GM10266 (cell line): ENCODE data around the gene PEMT.

Source experiments
- DNase-seq: peaks from one replicate; pipeline ENCODE4 v3.0.0; 2012; ENCODE audit errors: extremely low spot score
- CTCF ChIP-seq: IDR thresholded peaks from 2 replicates; pipeline ENCODE4 v1.5.1; 2012; ENCODE audit warnings: mild to moderate bottlenecking, low read depth; ENCODE audit not compliant: control insufficient read depth, insufficient read depth; ENCODE audit errors: missing control alignments

Gene PEMT

GRCh38 chr17:17542906-17543635 lies 48.4 kb downstream of the PEMT start:
- no peak for DNase-seq
- TF ChIP-seq CTCF: no peak

DNA sequence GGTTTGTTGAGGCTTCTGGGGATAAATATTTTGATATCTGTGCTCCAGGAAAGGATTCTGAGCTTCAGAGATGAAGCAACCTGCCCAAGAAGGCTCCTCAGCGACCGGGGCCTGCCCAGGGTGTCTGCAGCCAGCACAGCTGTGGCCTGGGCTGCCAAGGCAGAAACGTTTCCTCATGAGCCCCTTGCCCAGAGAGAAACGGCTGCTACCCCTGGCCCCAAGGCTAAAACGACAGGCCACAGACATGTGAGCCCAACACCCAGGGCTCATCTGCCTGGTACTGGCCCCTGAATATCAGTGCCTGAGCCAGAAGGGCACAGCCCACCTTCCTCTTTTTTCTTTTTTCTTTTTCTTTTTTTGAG lies 49.9 kb downstream of the PEMT start:
- TF ChIP-seq CTCF: no peak
- DNase-seq: no peak

DNA sequence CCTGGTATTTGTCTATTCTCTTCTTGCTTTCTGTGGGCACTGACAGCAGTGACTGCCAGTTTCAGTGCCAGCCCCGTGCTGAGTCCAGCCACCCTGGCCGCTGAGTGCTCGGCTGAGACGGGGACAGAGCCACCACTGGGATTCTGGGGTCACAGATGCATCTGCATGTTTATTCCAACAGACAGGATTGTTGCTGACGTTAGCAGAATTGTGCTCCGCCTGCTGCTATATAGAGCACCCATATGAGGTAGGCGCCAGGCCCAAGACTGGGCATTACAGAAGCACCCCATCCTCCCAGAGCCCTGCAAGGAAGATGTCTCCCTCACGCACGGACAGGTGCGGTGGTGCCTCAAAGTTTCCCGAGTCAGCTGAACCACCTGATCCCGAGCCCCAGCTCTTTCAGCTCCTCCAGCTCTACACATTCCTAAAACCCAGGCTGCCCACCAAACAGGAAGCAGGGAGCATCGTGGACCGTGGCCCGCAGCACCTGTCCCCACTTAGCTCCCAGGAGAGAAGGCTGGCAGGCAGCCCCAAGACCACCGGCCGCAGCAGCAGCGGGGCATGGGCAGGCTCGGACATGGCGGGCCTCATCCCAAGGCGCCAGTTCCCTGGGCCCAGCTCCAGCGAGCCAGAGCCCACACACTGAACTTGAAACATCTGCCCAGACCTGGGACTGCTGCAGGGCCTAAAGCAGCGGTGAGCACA lies 50.4 kb downstream of the PEMT start:
- no peak for TF ChIP-seq CTCF
- DNase-seq: no peak

DNA sequence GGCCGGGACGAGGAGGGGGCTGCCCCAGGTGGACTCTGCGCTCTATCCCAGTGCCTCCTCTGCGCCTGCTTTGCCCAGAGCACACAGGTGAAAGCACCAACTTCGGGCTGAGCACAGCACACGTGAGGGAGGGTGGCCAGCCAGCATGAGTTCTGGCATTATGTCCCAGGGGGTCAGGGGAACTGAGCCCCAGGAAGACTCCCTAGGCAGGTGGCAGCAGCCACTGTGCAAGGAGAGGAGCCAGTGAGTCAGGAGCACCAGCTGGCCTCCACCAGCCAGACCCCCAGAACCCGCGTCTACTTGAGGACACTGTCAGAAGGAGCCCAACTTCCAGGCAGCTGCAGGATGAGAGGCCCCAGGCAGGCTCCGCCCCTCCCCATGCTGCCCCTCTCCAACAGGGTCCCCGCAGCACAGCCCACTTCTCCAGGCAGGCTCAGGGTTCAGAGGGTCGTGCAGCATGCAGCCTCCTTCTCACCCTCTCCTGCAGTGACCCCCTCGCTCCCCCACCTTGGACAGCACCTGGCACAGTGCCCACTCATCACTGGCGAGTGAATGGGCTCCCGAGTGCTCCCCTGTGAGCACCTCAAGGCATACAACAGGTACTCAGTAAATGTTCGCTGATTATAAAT lies 51.1 kb downstream of the PEMT start:
- no peak for TF ChIP-seq CTCF
- DNase-seq: no peak

DNA sequence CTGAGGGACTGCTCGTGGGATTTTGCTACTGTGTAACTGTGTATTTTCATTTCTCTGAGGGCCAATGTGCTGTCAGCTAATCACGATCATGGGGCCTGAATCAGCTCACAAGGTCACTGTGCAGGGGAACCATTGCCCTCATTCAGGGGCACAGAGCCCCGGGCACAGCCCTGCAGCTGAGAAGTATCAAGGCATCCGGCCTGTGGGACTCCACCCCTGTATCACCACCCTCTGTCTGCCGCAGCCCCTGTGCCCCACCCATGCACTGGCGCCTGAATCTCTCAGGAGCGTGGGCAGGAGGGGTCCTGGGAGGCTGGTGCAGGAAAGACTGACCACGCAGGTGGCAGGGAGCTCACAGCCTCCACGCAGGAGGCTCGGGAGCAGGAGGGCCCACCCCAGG lies 51.9 kb downstream of the PEMT start:
- TF ChIP-seq CTCF: no peak
- no peak for DNase-seq

- no peak for DNase-seq
- no peak for TF ChIP-seq CTCF
Measured at GRCh38 chr17:17538417-17539391, 52.8 kb downstream of the PEMT start.
